Loucy (cell line): ENCODE measurements around the gene FXR1.

Source experiments
- CTCF ChIP-seq: fragments of 200-600 bp; sonication (generic); conservative IDR thresholded peaks from 2 replicates; pipeline ENCODE4 v1.5.1; 2014; ENCODE audit warnings: mild to moderate bottlenecking, antibody characterized with exemption, low read length
- EZH2phosphoT487 ChIP-seq: fragments of 200-600 bp; IDR thresholded peaks from 2 replicates; pipeline ENCODE4 v1.6.1; 2018; ENCODE audit warnings: antibody characterized with exemption, mild to moderate bottlenecking, moderate library complexity, borderline replicate concordance

- TF ChIP-seq CTCF (no peak), EZH2phosphoT487 (no peak)
Observed at GRCh38 chr3:180888992-180889560, 23.4 kb upstream of the FXR1 start.
